Nephron progenitor cell (in vitro differentiated cells): ENCODE results near the gene SGTA.

Experiments
- DNase-seq: peaks from one replicate; pipeline ENCODE4 v3.0.0; 2021
- H3K27ac Mint-ChIP-seq: 2 replicates; pipeline ENCODE4 v1.8.0; 2021; ENCODE audit warnings: mild to moderate bottlenecking, moderate library complexity, mixed read lengths
- H3K27me3 Mint-ChIP-seq: 2 replicates; pipeline ENCODE4 v1.8.0; 2021; ENCODE audit warnings: mild to moderate bottlenecking, low read depth, mixed read lengths; ENCODE audit not compliant: poor library complexity
- H3K36me3 Mint-ChIP-seq: 2 replicates; pipeline ENCODE4 v1.8.0; 2021; ENCODE audit warnings: low read depth, mixed read lengths
- H3K4me1 Mint-ChIP-seq: 2 replicates; pipeline ENCODE4 v1.8.0; 2021; ENCODE audit warnings: mixed read lengths
- H3K4me3 Mint-ChIP-seq: 2 replicates; pipeline ENCODE4 v1.8.0; 2021; ENCODE audit warnings: mild to moderate bottlenecking, moderate library complexity, mixed read lengths
- H3K9me3 Mint-ChIP-seq: 2 replicates; pipeline ENCODE4 v1.8.0; 2021; ENCODE audit warnings: mild to moderate bottlenecking, moderate library complexity, mixed read lengths
- CTCF ChIP-seq: fragments of 200-600 bp; sonication (generic); IDR thresholded peaks from 2 replicates; pipeline ENCODE4 v1.5.0; 2021; ENCODE audit warnings: antibody characterized with exemption

Gene SGTA

DNA sequence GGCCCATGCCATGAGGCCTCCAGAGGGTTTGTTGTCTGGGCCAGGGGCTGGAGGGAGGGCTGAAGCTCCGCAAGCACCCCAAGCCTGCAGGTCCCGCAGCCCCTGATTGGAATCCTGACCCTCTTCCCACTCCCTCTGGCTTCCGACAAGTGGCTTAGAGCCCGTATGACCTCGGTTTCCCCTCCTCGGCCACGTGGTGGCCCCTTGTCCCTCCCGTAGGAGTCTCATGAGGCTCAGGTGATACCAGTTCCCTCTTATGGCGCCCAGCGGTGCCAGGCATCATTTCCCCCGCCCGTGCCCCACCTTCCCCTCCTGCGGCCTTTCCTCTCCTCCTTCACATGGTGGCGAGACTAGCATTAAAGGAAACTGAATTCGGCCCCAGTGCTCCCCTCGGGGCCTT, 8.4 kb upstream of the SGTA start:
- H3K27me3 Mint-ChIP-seq = peaks cover 3% of the 10 kb centered on the region
- H3K27ac Mint-ChIP-seq = no peak overlapping the region
- H3K9me3 Mint-ChIP-seq = no peaks in the 10 kb centered on the region
- no peak for TF ChIP-seq CTCF
- peaks cover 17% of the 10 kb centered on the region for H3K4me1 Mint-ChIP-seq
- DNase-seq = no peak
- no peak overlapping the region for H3K4me3 Mint-ChIP-seq
- peaks cover 58% of the 10 kb centered on the region for H3K36me3 Mint-ChIP-seq

- H3K4me3 Mint-ChIP-seq = no peak overlapping the region
- peaks cover 53% of the 10 kb centered on the region for H3K36me3 Mint-ChIP-seq
- H3K27me3 Mint-ChIP-seq = peaks cover 3% of the 10 kb centered on the region
- H3K9me3 Mint-ChIP-seq = no peaks in the 10 kb centered on the region
- DNase-seq = no peak
- H3K27ac Mint-ChIP-seq = no peak overlapping the region
- H3K4me1 Mint-ChIP-seq = peaks cover 23% of the 10 kb centered on the region
- TF ChIP-seq CTCF = no peak
Observed at GRCh38 chr19:2790557-2791271, 7.6 kb upstream of the SGTA start.

DNA sequence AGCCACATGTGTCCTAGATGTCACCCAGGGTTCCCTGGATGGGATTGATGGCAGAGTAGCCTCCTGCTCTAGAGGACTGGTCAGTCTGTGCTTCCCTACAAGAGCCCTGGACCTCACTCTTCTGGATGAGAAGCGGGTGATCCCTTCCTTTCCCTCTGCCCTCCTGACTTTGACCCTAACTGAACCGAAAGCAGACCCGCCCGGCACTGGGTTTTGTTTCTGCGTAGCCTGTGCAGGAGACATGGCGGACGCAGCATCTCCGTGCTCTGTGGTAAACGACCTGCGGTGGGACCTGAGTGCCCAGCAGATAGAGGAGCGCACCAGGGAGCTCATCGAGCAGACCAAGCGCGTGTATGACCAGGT, 7.1 kb upstream of the SGTA start:
- Mint-ChIP-seq H3K27ac (no peak overlapping the region), H3K27me3 (peaks cover 3% of the 10 kb centered on the region), H3K4me1 (peaks cover 25% of the 10 kb centered on the region), H3K4me3 (no peak overlapping the region), H3K9me3 (no peaks in the 10 kb centered on the region), H3K36me3 (peaks cover 48% of the 10 kb centered on the region)
- no peak for TF ChIP-seq CTCF
- DNase-seq = no peak

GRCh38 chr19:2788237-2788636, 5.2 kb upstream of the SGTA start:
- peaks cover 9% of the 10 kb centered on the region for H3K9me3 Mint-ChIP-seq
- peaks cover 30% of the 10 kb centered on the region for H3K4me1 Mint-ChIP-seq
- H3K27me3 Mint-ChIP-seq = peaks cover 3% of the 10 kb centered on the region
- H3K27ac Mint-ChIP-seq = no peak overlapping the region
- peaks cover 38% of the 10 kb centered on the region for H3K36me3 Mint-ChIP-seq
- H3K4me3 Mint-ChIP-seq = peak overlapping the region; percentile 66
- DNase-seq = no peak
- no peak for TF ChIP-seq CTCF

DNA sequence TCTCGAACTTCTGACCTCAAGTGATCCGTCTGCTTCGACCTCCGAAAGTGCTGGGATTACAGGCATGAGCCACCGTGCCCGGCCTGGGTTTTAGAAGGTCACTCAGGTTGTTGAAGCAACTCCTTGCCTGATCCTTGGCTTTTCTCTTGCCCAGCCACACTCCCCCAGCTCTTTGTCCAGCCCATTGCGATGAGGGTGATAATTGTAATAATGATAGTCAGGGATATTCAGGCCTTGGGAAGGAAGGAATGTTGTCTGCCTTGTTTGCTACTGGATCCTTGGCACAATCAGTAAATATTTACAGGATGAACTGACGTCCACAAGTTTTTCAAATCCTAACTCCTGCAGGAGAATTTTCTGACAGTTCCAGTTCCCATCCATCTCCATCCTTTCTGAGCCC, 4.0 kb upstream of the SGTA start:
- Mint-ChIP-seq H3K27ac (peak overlapping the region; percentile 69), H3K4me1 (peaks cover 36% of the 10 kb centered on the region), H3K27me3 (peaks cover 3% of the 10 kb centered on the region), H3K36me3 (peaks cover 31% of the 10 kb centered on the region), H3K9me3 (peaks cover 10% of the 10 kb centered on the region), H3K4me3 (peak overlapping the region; percentile 93)
- no peak for DNase-seq
- TF ChIP-seq CTCF = no peak
